RWPE1 (cell line): ENCODE results near the gene CMTM5.

ENCODE experiments used
- CTCF ChIA-PET: fragments of 350-600 bp; sonication (Branson Sonifier 250); formaldehyde crosslinking; extraction: SDS; loops from one replicate; lab custom pipeline; 2021; lab: Yijun Ruan, JAX
- POLR2A ChIA-PET: fragments of 400-600 bp; formaldehyde crosslinking; extraction: SDS; loops from one replicate; lab custom pipeline; 2020; ENCODE audit warnings: antibody characterized with exemption; ENCODE audit not compliant: low non-redundant PET; lab: Yijun Ruan, JAX
- DNase-seq: peaks from one replicate; pipeline ENCODE4 v3.0.0; 2012; ENCODE audit warnings: low spot score
- H3K27ac ChIP-seq: fragments of 450-650 bp; 2 replicates; pipeline ENCODE4 v1.5.1; 2017
- TF ChIP-seq, protein P1 (sequence below): fragments of 450-650 bp; conservative IDR thresholded peaks from 2 replicates; pipeline ENCODE4 v1.5.1; 2017; ENCODE audit warnings: low read depth, mild to moderate bottlenecking

Gene CMTM5

DNA sequence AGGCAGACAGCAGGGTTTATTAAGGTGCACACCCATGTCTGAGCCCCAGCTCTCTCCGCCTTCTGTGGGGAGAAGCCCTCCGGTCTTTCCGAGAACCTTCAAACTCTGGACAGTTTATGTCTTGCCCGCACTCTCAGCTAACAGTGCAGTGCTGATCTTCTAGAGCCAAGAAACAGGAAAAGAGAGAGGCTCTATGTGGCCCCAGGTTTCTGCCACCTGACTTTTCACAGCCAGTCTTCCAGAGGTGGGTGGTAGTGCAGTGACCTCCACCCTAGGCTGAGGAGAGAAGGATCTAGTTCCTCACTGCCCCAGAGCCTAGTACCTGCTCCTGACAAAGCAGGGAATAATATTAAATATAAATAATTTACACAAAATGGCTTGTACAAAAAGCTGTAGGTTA, 20.2 kb upstream of the CMTM5 start:
- POLR2A ChIA-PET: interaction anchor here (0.5 kb wide), 1 partner anchor 13 kb away, joined by 5 read pairs; no protein-coding TSS in a partner anchor
- peak overlapping the region; percentile 30; the same call in 1 of the 2 replicates for H3K27ac ChIP-seq
- CTCF ChIA-PET: no interaction called here
- TF ChIP-seq, protein P1, sequence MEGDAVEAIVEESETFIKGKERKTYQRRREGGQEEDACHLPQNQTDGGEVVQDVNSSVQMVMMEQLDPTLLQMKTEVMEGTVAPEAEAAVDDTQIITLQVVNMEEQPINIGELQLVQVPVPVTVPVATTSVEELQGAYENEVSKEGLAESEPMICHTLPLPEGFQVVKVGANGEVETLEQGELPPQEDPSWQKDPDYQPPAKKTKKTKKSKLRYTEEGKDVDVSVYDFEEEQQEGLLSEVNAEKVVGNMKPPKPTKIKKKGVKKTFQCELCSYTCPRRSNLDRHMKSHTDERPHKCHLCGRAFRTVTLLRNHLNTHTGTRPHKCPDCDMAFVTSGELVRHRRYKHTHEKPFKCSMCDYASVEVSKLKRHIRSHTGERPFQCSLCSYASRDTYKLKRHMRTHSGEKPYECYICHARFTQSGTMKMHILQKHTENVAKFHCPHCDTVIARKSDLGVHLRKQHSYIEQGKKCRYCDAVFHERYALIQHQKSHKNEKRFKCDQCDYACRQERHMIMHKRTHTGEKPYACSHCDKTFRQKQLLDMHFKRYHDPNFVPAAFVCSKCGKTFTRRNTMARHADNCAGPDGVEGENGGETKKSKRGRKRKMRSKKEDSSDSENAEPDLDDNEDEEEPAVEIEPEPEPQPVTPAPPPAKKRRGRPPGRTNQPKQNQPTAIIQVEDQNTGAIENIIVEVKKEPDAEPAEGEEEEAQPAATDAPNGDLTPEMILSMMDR: no peak
- no peak for DNase-seq

- ChIA-PET POLR2A (interaction anchor here (1.0 kb wide), 1 partner anchor 10 kb away, joined by 3 read pairs; no protein-coding TSS in a partner anchor), CTCF (interaction anchor here (1.5 kb wide), 1 partner anchor 23 kb away, joined by 3 read pairs; no protein-coding TSS in a partner anchor)
- TF ChIP-seq, protein P1: no peak
- H3K27ac ChIP-seq: peak overlapping the region; percentile 30; the same call in 1 of the 2 replicates
- no peak for DNase-seq
Measured at GRCh38 chr14:23357261-23357660, 19.6 kb upstream of the CMTM5 start.

DNA sequence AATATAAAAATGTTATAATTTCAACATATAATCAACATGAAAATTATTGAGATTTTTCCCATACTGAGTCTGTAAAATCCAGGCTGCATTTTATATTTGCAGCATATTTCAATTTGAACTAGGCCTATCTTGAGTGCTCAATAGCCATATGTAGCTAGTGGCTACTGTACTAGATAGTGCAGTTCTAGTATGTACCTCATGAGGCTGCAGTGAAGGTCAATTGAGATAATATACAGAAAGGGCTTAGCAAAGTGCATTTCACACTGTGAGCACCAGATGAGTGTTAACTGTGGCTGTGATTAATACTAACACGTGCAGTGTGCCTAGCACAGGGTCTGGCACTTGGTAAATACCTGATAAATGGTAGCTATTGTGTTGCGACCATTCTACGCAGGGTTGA, 18.8 kb upstream of the CMTM5 start:
- POLR2A ChIA-PET: interaction anchor here (1.0 kb wide), 1 partner anchor 9 kb away, joined by 3 read pairs; no protein-coding TSS in a partner anchor
- H3K27ac ChIP-seq: no peak overlapping the region
- CTCF ChIA-PET: interaction anchor here (1.5 kb wide), 1 partner anchor 22 kb away, joined by 3 read pairs; no protein-coding TSS in a partner anchor
- TF ChIP-seq, protein P1: no peak
- no peak for DNase-seq

GRCh38 chr14:23358553-23359166, 18.2 kb upstream of the CMTM5 start:
- H3K27ac ChIP-seq: peak overlapping the region; percentile 9; the same call in 1 of the 2 replicates
- ChIA-PET POLR2A (no interaction called here), CTCF (interaction anchor here (0.6 to 1.5 kb wide), 2 partner anchors 21 to 375 kb away, joined by 3 to 4 read pairs; no protein-coding TSS in a partner anchor)
- TF ChIP-seq, protein P1: no peak
- no peak for DNase-seq

GRCh38 chr14:23359167-23359626, 17.6 kb upstream of the CMTM5 start:
- 0 out of 2 replicates have a peak overlapping the region, but pooled peaks have one; percentile 9 for H3K27ac ChIP-seq
- ChIA-PET POLR2A (no interaction called here), CTCF (no interaction called here)
- TF ChIP-seq, protein P1: no peak
- no peak for DNase-seq

- H3K27ac ChIP-seq: no peak overlapping the region
- TF ChIP-seq, protein P1: no peak
- DNase-seq: no peak
- CTCF ChIA-PET: interaction anchor here (0.6 to 1.0 kb wide), 2 partner anchors 25 to 61 kb away, joined by 3 read pairs; no protein-coding TSS in a partner anchor
- POLR2A ChIA-PET: no interaction called here
Measured at GRCh38 chr14:23359722-23360447, 17.0 kb upstream of the CMTM5 start.
